Myometrial cell (primary cell): Measurements from ENCODE around the gene EEF1A2. TPM values are rescaled to one million over a fixed set of nuclear protein-coding genes. Genes with fewer than 3 reads are reported as not detected.

Experiments
- total RNA-seq: library from RNA; depleted of rRNA; stranded (reverse); fragments of >200 nt; gene quantifications from 2 replicates; pipeline ENCODE4 v1.2.3, GENCODE V29; 2015

The EEF1A2 gene
- 0.58 TPM in 1 of 2 replicates, not detected in the other for total RNA-seq

DNA sequence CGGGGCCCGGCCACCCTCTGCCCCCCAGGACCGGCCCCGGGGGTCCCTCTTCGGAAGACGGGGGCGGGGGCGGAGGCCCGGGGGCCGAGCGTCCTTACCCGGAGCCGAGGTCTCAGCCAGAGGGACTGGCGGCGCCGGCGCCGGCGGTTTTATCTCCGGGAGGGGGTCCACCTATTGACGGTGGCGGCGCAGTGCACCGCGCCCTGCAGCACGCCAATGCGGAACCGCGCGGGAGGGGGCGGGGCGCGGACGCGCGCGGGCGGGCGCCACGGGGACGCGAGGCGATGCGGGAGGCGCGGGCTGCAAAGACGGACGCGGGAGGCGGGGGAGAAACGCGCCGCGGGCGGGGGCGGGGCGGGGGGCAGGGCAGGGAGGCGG lies at the start of gene EEF1A2:
Gene EEF1A2, minus strand, starts transcription at position 124 of the 378 bp plus-strand sequence. CDS start 1,320 bp downstream, outside the sequence.

GRCh38 chr20:63547725-63548480 lies 49.0 kb upstream of the EEF1A2 start, which contains the start of gene SRMS:
TSS of gene SRMS (minus strand) at chr20:63547749. CDS start at chr20:63547463, 286 bp downstream.

GRCh38 chr20:63536997-63537524 lies 38.2 kb upstream of the EEF1A2 start, which contains the start of gene PTK6:
TSS of gene PTK6 (minus strand) at chr20:63537376. CDS start at chr20:63537314, 62 bp downstream.

GRCh38 chr20:63520504-63520933 lies 21.6 kb upstream of the EEF1A2 start, which contains the start of gene PPDPF:
TSS of gene PPDPF (plus strand) at chr20:63520765. CDS start at chr20:63521309, 544 bp downstream.

DNA sequence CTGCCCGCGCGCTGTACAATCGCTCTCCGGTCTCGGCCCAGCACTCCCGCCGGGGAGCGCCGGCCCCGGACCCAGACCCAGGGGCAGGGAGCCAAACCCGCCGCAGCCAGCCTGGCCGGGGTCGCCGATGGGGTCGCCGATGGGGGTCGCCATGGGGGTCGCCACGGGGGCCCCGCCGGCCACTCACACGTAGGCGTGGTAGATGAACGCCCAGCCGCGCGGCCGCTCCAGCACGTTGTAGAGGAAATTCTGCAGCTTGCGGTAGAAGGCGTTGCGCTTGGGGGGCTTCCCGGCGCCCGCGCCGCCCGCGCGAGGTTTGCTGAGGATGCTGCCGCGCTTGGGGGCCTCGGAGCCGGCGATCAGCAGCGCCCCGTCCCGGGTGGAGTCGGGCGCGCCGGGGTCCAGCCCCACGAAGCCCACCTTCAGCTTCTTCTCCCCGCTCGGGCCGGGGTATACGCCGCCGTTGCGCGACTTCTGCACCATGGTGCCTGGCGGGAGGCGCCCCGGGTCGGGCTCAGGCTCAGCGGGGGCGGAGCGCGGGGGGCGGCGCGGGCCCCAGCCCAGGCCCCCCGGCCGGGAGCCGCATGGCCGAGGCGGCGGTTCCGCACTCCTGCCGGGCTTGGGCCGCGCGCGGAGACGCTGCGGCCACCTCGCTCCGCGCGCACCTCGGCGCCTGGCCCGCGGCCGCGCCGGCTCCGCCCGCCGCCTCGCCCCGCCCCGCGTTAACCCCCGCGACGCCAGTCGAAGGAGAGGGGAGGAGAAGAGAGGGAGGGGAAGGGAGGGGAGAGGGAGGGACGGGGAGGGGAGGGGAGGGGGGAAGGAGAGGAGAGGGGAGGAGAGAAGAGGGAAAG lies 26.7 kb downstream of the EEF1A2 start, which contains the start of gene KCNQ2:
Gene KCNQ2, minus strand, starts transcription at position 675 of the 851 bp plus-strand sequence. Its CDS starts 192 bp downstream, at position 483.

Other genes starting within 250 kb of the EEF1A2 start
- gene NKAIN4, start 244.6 kb downstream of the EEF1A2 start, total RNA-seq: not detected in 2 replicates
- 108 and 118 TPM in 2 replicates for gene ARFGAP1, start 226.3 kb downstream of the EEF1A2 start, total RNA-seq
- not detected in 2 replicates for gene COL20A1, start 205.9 kb downstream of the EEF1A2 start, total RNA-seq
- not detected in 2 replicates for gene CHRNA4, start 137.7 kb downstream of the EEF1A2 start, total RNA-seq
- gene KCNQ2, start 26.4 kb downstream of the EEF1A2 start, total RNA-seq: 1.4 TPM in 1 of 2 replicates, not detected in the other
- 133 and 178 TPM in 2 replicates for gene PPDPF, start 21.7 kb upstream of the EEF1A2 start, total RNA-seq
- gene PTK6, start 38.3 kb upstream of the EEF1A2 start, total RNA-seq: not detected in 2 replicates
- gene SRMS, start 48.7 kb upstream of the EEF1A2 start, total RNA-seq: not detected in 2 replicates
- gene FNDC11, start 55.1 kb upstream of the EEF1A2 start, total RNA-seq: 1.1 and 1.7 TPM in 2 replicates
- gene HELZ2, start 75.2 kb upstream of the EEF1A2 start, total RNA-seq: 24.2 and 30.1 TPM in 2 replicates
- 11.3 and 13.3 TPM in 2 replicates for gene GMEB2, start 128.0 kb upstream of the EEF1A2 start, total RNA-seq
- gene STMN3, start 154.3 kb upstream of the EEF1A2 start, total RNA-seq: 53.3 and 67.2 TPM in 2 replicates
- 13.5 and 14.0 TPM in 2 replicates for gene RTEL1, start 159.2 kb upstream of the EEF1A2 start, total RNA-seq
- 250 and 261 TPM in 2 replicates for gene TNFRSF6B, start 197.6 kb upstream of the EEF1A2 start, total RNA-seq
- gene ARFRP1, start 208.9 kb upstream of the EEF1A2 start, total RNA-seq: 38.9 and 59.5 TPM in 2 replicates
- gene ZGPAT, start 209.0 kb upstream of the EEF1A2 start, total RNA-seq: 24.1 and 42.7 TPM in 2 replicates
- 0.58 and 1.4 TPM in 2 replicates for gene LIME1, start 237.6 kb upstream of the EEF1A2 start, total RNA-seq
- 49.3 and 69.3 TPM in 2 replicates for gene SLC2A4RG, start 240.7 kb upstream of the EEF1A2 start, total RNA-seq